ENCODE results near the gene ADGRL3.
A peak's percentile ranks its signal among the peaks of the same experiment; 100 is the strongest.
"Not testable (repeated sequence)": the region's sequence is repeated elsewhere in the genome, so short reads cannot be mapped to it uniquely, and the experiment has no call there.

ADGRL3 gene

DNA sequence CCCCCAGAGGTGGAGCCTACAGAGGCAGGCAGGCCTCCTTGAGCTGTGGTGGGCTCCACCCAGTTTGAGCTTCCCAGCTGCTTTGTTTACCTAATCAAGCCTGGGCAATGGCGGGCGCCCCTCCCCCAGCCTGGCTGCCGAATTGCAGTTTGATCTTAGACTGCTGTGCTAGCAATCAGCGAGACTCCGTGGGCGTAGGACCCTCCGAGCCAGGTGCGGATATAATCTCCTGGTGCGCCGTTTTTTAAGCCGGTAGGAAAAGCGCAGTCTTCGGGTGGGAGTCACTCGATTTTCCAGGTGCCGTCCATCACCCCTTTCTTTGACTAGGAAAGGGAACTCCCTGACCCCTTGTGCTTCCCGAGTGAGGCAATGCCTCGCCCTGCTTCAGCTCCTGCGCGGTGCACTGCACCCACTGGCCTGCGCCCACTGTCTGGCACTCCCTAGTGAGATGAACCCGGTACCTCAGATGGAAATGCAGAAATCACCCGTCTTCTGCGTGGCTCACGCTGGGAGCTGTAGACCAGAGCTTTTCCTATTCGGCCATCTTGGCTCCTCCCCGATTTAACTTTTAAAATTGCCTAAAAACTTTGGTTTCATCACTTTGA, 446.7 kb downstream of the ADGRL3 start:
- H3K4me3 Mint-ChIP-seq; H3K36me3 Mint-ChIP-seq; ATAC-seq; DNase-seq (ENCODE audit: low spot score in 2 of 2); H3K4me1 Mint-ChIP-seq; H3K27ac Mint-ChIP-seq: not testable (repeated sequence)
- peaks cover 11% of the 10 kb centered on the region for H3K9me3 Mint-ChIP-seq

GRCh38 chr4:61648264-61648663, 448.1 kb downstream of the ADGRL3 start:
- Mint-ChIP-seq H3K27ac (no peak overlapping the region), H3K4me3 (no peak overlapping the region), H3K9me3 (peaks cover 11% of the 10 kb centered on the region), H3K4me1 (no peaks in the 10 kb centered on the region), H3K36me3 (no peaks in the 10 kb centered on the region)
- no peak for ATAC-seq
- no peak for DNase-seq (ENCODE audit: low spot score in 2 of 2)

DNA sequence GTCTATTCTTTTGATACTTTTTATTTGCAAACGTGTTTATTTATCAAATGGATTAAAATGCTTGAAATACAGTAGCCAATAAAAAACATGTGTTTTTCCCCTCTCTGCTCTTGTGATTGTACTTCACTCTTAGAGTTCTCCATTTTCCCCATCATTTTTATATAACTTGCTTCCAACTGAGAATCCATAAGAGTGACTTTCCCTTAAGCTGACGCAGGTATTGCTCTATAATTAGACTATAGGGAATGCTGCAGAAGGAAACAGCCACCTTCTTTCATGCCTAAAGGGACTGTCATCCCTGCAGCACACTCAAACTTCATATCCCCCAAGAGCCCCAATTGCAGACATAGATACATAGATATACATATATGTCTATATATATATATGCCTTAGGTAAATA, 456.9 kb downstream of the ADGRL3 start:
- Mint-ChIP-seq H3K36me3 (no peaks in the 10 kb centered on the region), H3K27ac (no peak overlapping the region), H3K9me3 (peaks cover 7% of the 10 kb centered on the region), H3K4me3 (no peak overlapping the region), H3K4me1 (no peaks in the 10 kb centered on the region)
- no peak for ATAC-seq
- DNase-seq (ENCODE audit: low spot score in 2 of 2), result no peak

- Mint-ChIP-seq H3K4me3 (no peak overlapping the region), H3K9me3 (peaks cover 11% of the 10 kb centered on the region), H3K4me1 (no peaks in the 10 kb centered on the region), H3K27ac (no peak overlapping the region), H3K36me3 (no peaks in the 10 kb centered on the region)
- DNase-seq (ENCODE audit: low spot score in 2 of 2), result no peak
- peak; percentile 16 for ATAC-seq
Observed at GRCh38 chr4:61661960-61662359, 461.8 kb downstream of the ADGRL3 start.

DNA sequence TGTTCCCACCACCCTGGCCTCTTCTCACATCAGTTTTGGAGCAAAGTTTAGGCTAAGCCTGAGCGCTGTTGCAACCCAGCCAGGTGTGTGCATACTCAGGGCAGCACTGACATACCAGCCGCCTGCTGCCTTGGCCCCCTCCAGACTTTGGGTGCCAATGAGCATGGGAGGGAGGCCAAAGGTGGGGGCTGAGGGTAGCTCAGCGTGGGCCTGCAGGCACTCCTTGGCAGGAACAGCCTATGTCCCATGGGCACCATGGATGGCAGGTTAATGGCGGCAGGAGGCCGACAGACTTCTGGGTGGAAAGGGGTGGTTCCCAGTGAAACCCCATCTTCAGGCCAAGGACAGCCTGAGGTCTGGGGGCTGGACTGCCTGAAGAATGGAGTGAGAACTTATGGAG, 462.2 kb downstream of the ADGRL3 start:
- Mint-ChIP-seq H3K9me3 (peaks cover 9% of the 10 kb centered on the region), H3K4me3 (no peak overlapping the region), H3K27ac (no peak overlapping the region), H3K4me1 (no peaks in the 10 kb centered on the region), H3K36me3 (no peaks in the 10 kb centered on the region)
- ATAC-seq (peak; percentile 34), DNase-seq (ENCODE audit: low spot score in 2 of 2) (no peak)

DNA sequence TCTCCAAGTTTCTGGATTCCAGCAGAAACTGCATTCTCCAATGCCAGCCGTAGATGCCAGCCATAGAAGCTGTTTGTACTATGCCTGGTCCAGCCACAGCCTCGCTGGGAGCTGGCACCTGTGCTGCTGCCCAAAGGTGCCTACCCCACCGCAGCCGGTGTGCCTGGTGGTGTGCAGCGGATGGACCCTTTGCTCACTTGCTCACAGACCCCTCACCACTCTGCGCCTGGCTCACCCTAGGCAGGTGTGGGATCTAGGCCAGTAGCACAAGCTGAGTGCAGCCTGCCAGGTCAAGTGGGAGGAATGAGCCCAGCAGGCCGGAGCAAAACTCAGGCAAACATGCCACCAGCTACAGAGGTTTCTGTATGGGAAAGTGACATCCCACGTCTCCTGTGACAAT, 463.2 kb downstream of the ADGRL3 start:
- no peaks in the 10 kb centered on the region for H3K36me3 Mint-ChIP-seq
- H3K4me3 Mint-ChIP-seq, result no peak overlapping the region
- no peaks in the 10 kb centered on the region for H3K4me1 Mint-ChIP-seq
- DNase-seq (ENCODE audit: low spot score in 2 of 2) (no peak), ATAC-seq (no peak)
- peaks cover 13% of the 10 kb centered on the region for H3K9me3 Mint-ChIP-seq
- H3K27ac Mint-ChIP-seq, result no peak overlapping the region

DNA sequence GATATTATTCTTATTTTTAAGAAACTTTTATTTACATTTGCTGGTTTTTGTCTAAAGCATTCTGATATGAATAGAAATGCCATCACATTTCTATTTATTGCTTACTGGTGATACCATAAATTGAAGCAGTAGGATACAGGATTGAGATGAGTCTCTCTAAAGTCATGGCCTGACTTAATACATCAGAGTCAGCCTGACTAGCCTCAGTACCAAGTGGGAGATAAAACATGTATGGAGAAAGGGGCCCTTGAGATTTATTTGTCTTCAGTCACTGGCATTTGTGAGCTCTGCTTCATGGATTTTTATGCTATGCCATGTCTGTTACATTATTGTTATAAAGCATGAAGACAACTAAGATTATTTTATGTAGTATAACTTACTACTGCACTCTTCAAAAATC, 465.5 kb downstream of the ADGRL3 start:
- H3K36me3 Mint-ChIP-seq, result no peaks in the 10 kb centered on the region
- H3K4me3 Mint-ChIP-seq, result no peak overlapping the region
- peaks cover 10% of the 10 kb centered on the region for H3K9me3 Mint-ChIP-seq
- no peaks in the 10 kb centered on the region for H3K4me1 Mint-ChIP-seq
- no peak for ATAC-seq
- no peak for DNase-seq (ENCODE audit: low spot score in 2 of 2)
- H3K27ac Mint-ChIP-seq, result no peak overlapping the region

- DNase-seq (ENCODE audit: low spot score in 2 of 2) (no peak), ATAC-seq (no peak)
- Mint-ChIP-seq H3K36me3 (no peaks in the 10 kb centered on the region), H3K9me3 (peaks cover 10% of the 10 kb centered on the region), H3K4me3 (no peak overlapping the region), H3K4me1 (no peaks in the 10 kb centered on the region), H3K27ac (no peak overlapping the region)
Observed at GRCh38 chr4:61666244-61666643, 466.1 kb downstream of the ADGRL3 start.

GRCh38 chr4:61671599-61671998, 471.5 kb downstream of the ADGRL3 start:
- H3K36me3 Mint-ChIP-seq, result no peaks in the 10 kb centered on the region
- H3K4me3 Mint-ChIP-seq, result no peak overlapping the region
- peaks cover 12% of the 10 kb centered on the region for H3K9me3 Mint-ChIP-seq
- no peaks in the 10 kb centered on the region for H3K4me1 Mint-ChIP-seq
- ATAC-seq (no peak), DNase-seq (ENCODE audit: low spot score in 2 of 2) (no peak)
- H3K27ac Mint-ChIP-seq, result no peak overlapping the region

- Mint-ChIP-seq H3K4me1 (no peaks in the 10 kb centered on the region), H3K4me3 (no peak overlapping the region), H3K36me3 (no peaks in the 10 kb centered on the region), H3K9me3 (peaks cover 10% of the 10 kb centered on the region), H3K27ac (no peak overlapping the region)
- ATAC-seq (no peak), DNase-seq (ENCODE audit: low spot score in 2 of 2) (no peak)
Observed at GRCh38 chr4:61675464-61675863, 475.3 kb downstream of the ADGRL3 start.

GRCh38 chr4:61678297-61678696, 478.2 kb downstream of the ADGRL3 start:
- Mint-ChIP-seq H3K36me3 (no peaks in the 10 kb centered on the region), H3K9me3 (peaks cover 9% of the 10 kb centered on the region), H3K4me1 (no peaks in the 10 kb centered on the region), H3K4me3 (no peak overlapping the region), H3K27ac (no peak overlapping the region)
- ATAC-seq (no peak), DNase-seq (ENCODE audit: low spot score in 2 of 2) (no peak)

GRCh38 chr4:61693520-61693919, 493.4 kb downstream of the ADGRL3 start:
- H3K4me1 Mint-ChIP-seq, result no peaks in the 10 kb centered on the region
- DNase-seq (ENCODE audit: low spot score in 2 of 2) (no peak), ATAC-seq (no peak)
- H3K9me3 Mint-ChIP-seq, result peaks cover 14% of the 10 kb centered on the region
- no peak overlapping the region for H3K27ac Mint-ChIP-seq
- no peak overlapping the region for H3K4me3 Mint-ChIP-seq
- no peaks in the 10 kb centered on the region for H3K36me3 Mint-ChIP-seq

DNA sequence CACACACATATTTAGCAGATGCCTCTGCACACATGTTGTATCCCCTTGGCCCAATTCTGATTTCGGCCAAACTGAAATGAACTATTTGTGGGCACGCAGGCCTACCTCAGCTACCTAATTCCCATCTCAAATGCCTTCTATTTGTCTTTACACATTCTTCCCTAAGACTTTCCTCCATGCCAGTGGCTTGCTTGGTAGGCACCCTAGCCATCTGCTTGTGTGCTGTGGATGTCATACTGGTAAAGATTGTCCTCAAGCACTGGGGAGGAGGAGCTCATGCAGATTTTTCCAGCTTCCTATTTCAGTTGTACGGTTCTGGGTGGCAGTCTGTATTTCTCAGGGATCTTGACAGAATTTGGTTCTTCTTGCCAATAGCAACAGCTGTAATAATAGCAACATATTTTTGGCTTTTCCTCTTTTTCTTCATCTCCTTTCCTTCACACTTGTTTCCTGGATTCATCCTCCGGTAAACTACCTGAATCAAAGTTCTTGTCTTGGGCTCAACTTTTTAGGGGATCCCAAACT, 514.3 kb downstream of the ADGRL3 start:
- DNase-seq (ENCODE audit: low spot score in 2 of 2) (no peak), ATAC-seq (no peak)
- Mint-ChIP-seq H3K27ac (no peak overlapping the region), H3K4me3 (no peak overlapping the region), H3K36me3 (no peaks in the 10 kb centered on the region), H3K4me1 (no peaks in the 10 kb centered on the region), H3K9me3 (peaks cover 9% of the 10 kb centered on the region)

DNA sequence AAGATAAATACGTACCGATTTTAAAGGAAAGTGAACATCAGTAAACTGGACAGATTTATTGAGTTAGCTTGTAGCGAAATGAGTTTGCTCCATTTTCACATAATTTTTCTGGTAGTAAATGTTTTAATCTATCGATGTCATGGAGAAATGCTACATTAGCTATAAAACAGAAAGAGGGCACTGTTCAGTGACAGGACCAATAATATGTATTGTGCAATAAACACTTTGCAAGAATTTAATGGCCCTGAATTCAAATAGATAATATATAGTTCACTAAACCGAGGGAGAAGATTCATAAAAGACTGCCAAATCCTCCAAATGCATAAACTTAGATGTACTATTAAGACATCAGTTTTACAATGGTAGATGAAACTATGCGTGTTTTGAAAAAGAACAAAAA, 516.3 kb downstream of the ADGRL3 start:
- Mint-ChIP-seq H3K27ac (no peak overlapping the region), H3K36me3 (no peaks in the 10 kb centered on the region), H3K4me1 (no peaks in the 10 kb centered on the region), H3K4me3 (no peak overlapping the region), H3K9me3 (peaks cover 11% of the 10 kb centered on the region)
- no peak for DNase-seq (ENCODE audit: low spot score in 2 of 2)
- no peak for ATAC-seq

DNA sequence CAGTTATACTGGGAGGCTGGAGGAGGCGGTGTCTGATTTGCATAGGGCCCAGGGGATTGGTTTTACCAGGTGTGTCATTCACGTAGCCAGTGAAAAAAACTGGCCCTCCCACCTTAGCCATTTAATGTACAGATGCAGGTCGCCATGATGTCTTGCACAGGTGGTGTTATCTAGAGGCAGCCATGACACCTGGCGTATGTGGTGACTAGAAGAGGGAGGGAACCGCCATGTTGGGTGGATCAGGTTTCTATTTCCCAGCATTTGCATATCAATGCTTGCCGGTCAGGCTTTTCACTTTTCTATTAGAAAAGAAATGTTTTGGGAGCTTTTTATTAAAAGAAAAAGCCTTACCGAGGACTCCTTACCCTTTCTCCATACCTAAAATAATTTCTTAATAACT, 523.4 kb downstream of the ADGRL3 start:
- ATAC-seq, result no peak
- no peaks in the 10 kb centered on the region for H3K4me1 Mint-ChIP-seq

GRCh38 chr4:61727286-61727685, 527.2 kb downstream of the ADGRL3 start:
- H3K27ac Mint-ChIP-seq, result no peak overlapping the region
- no peak for ATAC-seq
- peaks cover 10% of the 10 kb centered on the region for H3K9me3 Mint-ChIP-seq
- H3K36me3 Mint-ChIP-seq, result no peaks in the 10 kb centered on the region
- DNase-seq (ENCODE audit: low spot score in 2 of 2), result no peak
- no peaks in the 10 kb centered on the region for H3K4me1 Mint-ChIP-seq
- H3K4me3 Mint-ChIP-seq, result no peak overlapping the region

More for the DNA sequence above, 523.4 kb downstream of the ADGRL3 start:
- peaks cover 10% of the 10 kb centered on the region for H3K9me3 Mint-ChIP-seq
- no peak overlapping the region for H3K4me3 Mint-ChIP-seq
- no peaks in the 10 kb centered on the region for H3K36me3 Mint-ChIP-seq
- DNase-seq (ENCODE audit: low spot score in 2 of 2), result no peak
- H3K27ac Mint-ChIP-seq, result no peak overlapping the region

DNA sequence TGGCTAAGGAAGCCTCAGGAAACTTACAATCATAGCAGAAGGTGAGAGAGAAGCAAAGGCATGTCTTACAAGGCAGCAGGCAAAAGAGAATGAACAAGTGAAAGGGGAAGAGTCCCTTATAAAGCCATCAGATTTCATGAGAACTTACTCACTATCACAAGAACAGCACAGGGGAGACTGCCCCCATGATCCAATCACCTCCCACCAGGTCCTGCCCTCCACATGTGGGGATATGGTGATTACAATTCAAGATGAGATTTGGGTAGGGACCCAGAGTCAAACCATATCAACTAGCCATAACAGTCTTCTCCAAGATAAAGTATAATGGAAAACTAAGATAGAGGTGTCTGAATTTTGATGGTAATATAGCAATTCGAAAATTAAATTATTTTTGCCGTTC, 534.3 kb downstream of the ADGRL3 start:
- no peaks in the 10 kb centered on the region for H3K4me1 Mint-ChIP-seq
- H3K27ac Mint-ChIP-seq, result no peak overlapping the region
- H3K9me3 Mint-ChIP-seq, result peaks cover 9% of the 10 kb centered on the region
- DNase-seq (ENCODE audit: low spot score in 2 of 2) (no peak), ATAC-seq (no peak)
- no peak overlapping the region for H3K4me3 Mint-ChIP-seq
- no peaks in the 10 kb centered on the region for H3K36me3 Mint-ChIP-seq

Data from stimulated activated effector memory CD8-positive, alpha-beta T cell treated with anti-CD3 and anti-CD28 coated beads, Interleukin-12 subunit alpha, Interleukin-12 subunit beta, amount 100 ng/mL, for 72 hours (primary cell).